Activated CD4-positive, alpha-beta T cell treated with anti-CD3 and anti-CD28 coated beads, Interleukin-2, amount 50 U/mL, for 48 hours (primary cell): ENCODE results near the gene GHRH.
A peak's percentile ranks its signal among the peaks of the same experiment; 100 is the strongest.

ENCODE experiments used
- DNase-seq, 2 experiments: peaks; one replicate each; pipeline ENCODE4 v3.0.0-alpha.2; 2020

Gene GHRH

GRCh38 chr20:37290158-37290810, 28.7 kb upstream of the GHRH start:
- no peak for DNase-seq

GRCh38 chr20:37288091-37288490, 26.5 kb upstream of the GHRH start:
- no peak for DNase-seq

GRCh38 chr20:37285664-37286374, 24.2 kb upstream of the GHRH start:
- DNase-seq: no peak

GRCh38 chr20:37284691-37285161, 23.1 kb upstream of the GHRH start:
- DNase-seq: no peak

- DNase-seq: no peak
These were observed 22.0 kb upstream of the GHRH start for GRCh38 chr20:37283530-37284195.

GRCh38 chr20:37282556-37282955, 20.9 kb upstream of the GHRH start:
- DNase-seq: no peak

- DNase-seq: no peak
These were observed 18.8 kb upstream of the GHRH start for GRCh38 chr20:37280403-37280802.

GRCh38 chr20:37279820-37280219, 18.2 kb upstream of the GHRH start:
- no peak for DNase-seq

- no peak for DNase-seq
These were observed 17.5 kb upstream of the GHRH start for GRCh38 chr20:37278966-37279590.

GRCh38 chr20:37277253-37277593, 15.6 kb upstream of the GHRH start:
- DNase-seq: no peak

GRCh38 chr20:37276494-37277252, 15.1 kb upstream of the GHRH start:
- DNase-seq: no peak

- no peak for DNase-seq
These were observed 13.4 kb upstream of the GHRH start for GRCh38 chr20:37274851-37275524.

- no peak for DNase-seq
These were observed 12.4 kb upstream of the GHRH start for GRCh38 chr20:37273988-37274387.

- no peak for DNase-seq
These were observed 9.8 kb upstream of the GHRH start for GRCh38 chr20:37271421-37271768.

GRCh38 chr20:37270576-37271420, 9.2 kb upstream of the GHRH start:
- no peak for DNase-seq

GRCh38 chr20:37267667-37268313, 6.2 kb upstream of the GHRH start:
- DNase-seq: no peak

GRCh38 chr20:37266940-37267666, 5.5 kb upstream of the GHRH start:
- no peak for DNase-seq

- DNase-seq: peak in 1 of 2 experiments; percentile 7
These were observed 3.5 kb upstream of the GHRH start for GRCh38 chr20:37265152-37265551.

GRCh38 chr20:37263686-37264085, 2.1 kb upstream of the GHRH start:
- no peak for DNase-seq

GRCh38 chr20:37262505-37262904, 891 bp upstream of the GHRH start:
- DNase-seq: no peak
